ENCODE results near the gene GIPC1. TPM values are rescaled to one million over a fixed set of nuclear protein-coding genes. Genes with fewer than 3 reads are reported as not detected.

Gene GIPC1
- total and polyA plus RNA-seq, 9 of the 15 experiments (the other 6 are each of a cell fraction or from before 2014, with no cell fraction given): 0.49 to 54.7 (median 24.8) TPM

GRCh38 chr19:14474827-14475226 lies 21.1 kb downstream of the GIPC1 start (continued):
- TF ChIP-seq ETV6 (IDR thresholded peaks at IDR 0.05; ENCODE audit: borderline replicate concordance in 1 of 2, low read depth in 2 of 2, low read length in 1 of 2) (no peak), ETV6 (CRISPR knock-in tag; IDR thresholded peaks at IDR 0.05; ENCODE audit: borderline replicate concordance) (no peak), RBM39 (optimal IDR thresholded peaks at IDR 0.05; ENCODE audit: low read depth, low read length) (no peak)

- WGBS (ENCODE audit: insufficient coverage, low coverage, missing lambda C conversion rate): 88% methylated on average over 19 of the region's 53 CpGs
Observed at GRCh38 chr19:14473978-14474578, 21.8 kb downstream of the GIPC1 start.

More at GRCh38 chr19:14473978-14474578, 21.8 kb downstream of the GIPC1 start:
- in situ Hi-C loops (cut with MboI) (no loop called here), intact Hi-C loops (cut with micrococcal nuclease) (no loop called here)
- Histone ChIP-seq H2AFZ (ENCODE audit: low read depth, low read length) (no peak overlapping the region), H3K27ac (ENCODE audit: extremely low read depth, low read depth, low read length) (no peak overlapping the region), H3K9me1 (ENCODE audit: control insufficient read depth, insufficient read depth, low read length) (no peaks in the 10 kb centered on the region), H3K79me2 (ENCODE audit: control insufficient read depth, insufficient read depth, low read length) (no peaks in the 10 kb centered on the region), H3K36me3 (ENCODE audit: control insufficient read depth, insufficient read depth, low read length) (peaks cover 39% of the 10 kb centered on the region; the same call in 2 of the 3 replicates), H3K4me1 (replicated peaks in 1 of 2; ENCODE audit: control insufficient read depth in 2 of 2, insufficient read depth in 2 of 2, low read length in 2 of 2) (peaks cover 12 to 74% of the 10 kb centered on the region in 2 experiments), H3K9me3 (replicated peaks; ENCODE audit: control insufficient read depth, insufficient read depth, low read depth, low read length) (no peaks in the 10 kb centered on the region), H3K9ac (ENCODE audit: insufficient read depth in 1 of 2, low read depth in 2 of 2, low read length in 2 of 2) (no peak overlapping the region), H3K4me3 (no peak overlapping the region), H3K4me2 (ENCODE audit: insufficient read depth, low read length) (no peak overlapping the region), H3K27me3 (ENCODE audit: control insufficient read depth in 2 of 2, insufficient read depth in 2 of 2, low read length in 2 of 2) (no peaks in the 10 kb centered on the region), H4K20me1 (replicated peaks; ENCODE audit: control insufficient read depth, insufficient read depth, low read length) (no peaks in the 10 kb centered on the region)
- ChIA-PET POLR2A (no interaction called here), CTCF (ENCODE audit: low intra/inter-chr PET ratio) (no interaction called here)
- ATAC-seq (no peak), DNase-seq (ENCODE audit: extremely low read depth in 1 of 4, low spot score in 3 of 4) (peak in 1 of 4 experiments; percentile 9), FAIRE-seq (no peak)
- TF ChIP-seq RHOXF2B (CRISPR knock-in tag; conservative IDR thresholded peaks at IDR 0.05) (no peak), TCF7 (IDR thresholded peaks at IDR 0.05; ENCODE audit: borderline replicate concordance) (no peak), ZBTB33 (CRISPR knock-in tag; IDR thresholded peaks at IDR 0.05) (peak; percentile 31; the same call in 1 of the 2 replicates), USF2 (CRISPR knock-in tag; IDR thresholded peaks at IDR 0.05) (no peak), ZKSCAN3 (CRISPR knock-in tag; IDR thresholded peaks at IDR 0.05) (no peak), IRF1 (CRISPR knock-in tag; IDR thresholded peaks at IDR 0.05; ENCODE audit: borderline replicate concordance) (no peak), PTRF (tag; IDR thresholded peaks at IDR 0.05) (no peak), HNRNPL (IDR thresholded peaks at IDR 0.05; ENCODE audit: low read depth, low read length) (peak; percentile 3; the same call in 1 of the 2 replicates)
- BruUV-seq (replicated peaks): no TSS peak

All from K562 (cell line).